CD4-positive, alpha-beta T cell treated with Interleukin-4 for 4 hours (primary cell): Measurements from ENCODE around the gene CHRM4.

Experiments used
- DNase-seq: peaks from one replicate; pipeline ENCODE4 v3.0.0-alpha.2; 2020

The CHRM4 gene

GRCh38 chr11:46391578-46392420 is at the start of gene CHRM4:
CHRM4 (minus strand) TSS chr11:46391776; CDS start chr11:46386557, 5,219 bp downstream.
- no peak for DNase-seq

- no peak for DNase-seq
Measured at GRCh38 chr11:46438211-46438610, 46.6 kb upstream of the CHRM4 start.

- DNase-seq = no peak
Measured at GRCh38 chr11:46437122-46437689, 45.6 kb upstream of the CHRM4 start.

- no peak for DNase-seq
Measured at GRCh38 chr11:46436113-46436512, 44.5 kb upstream of the CHRM4 start.

- no peak for DNase-seq
Measured at GRCh38 chr11:46435679-46436078, 44.1 kb upstream of the CHRM4 start.

- DNase-seq = no peak
Measured at GRCh38 chr11:46431211-46431610, 39.6 kb upstream of the CHRM4 start.

GRCh38 chr11:46429717-46430116 is 38.1 kb upstream of the CHRM4 start:
- DNase-seq = no peak

GRCh38 chr11:46427364-46427763 is 35.8 kb upstream of the CHRM4 start:
- no peak for DNase-seq

GRCh38 chr11:46426233-46426991 is 34.8 kb upstream of the CHRM4 start:
- DNase-seq = no peak

- no peak for DNase-seq
Measured at GRCh38 chr11:46422588-46422987, 31.0 kb upstream of the CHRM4 start.

- no peak for DNase-seq
Measured at GRCh38 chr11:46421257-46421880, 29.8 kb upstream of the CHRM4 start.

- DNase-seq = no peak
Measured at GRCh38 chr11:46420513-46420912, 28.9 kb upstream of the CHRM4 start.

GRCh38 chr11:46418751-46419150 is 27.2 kb upstream of the CHRM4 start:
- no peak for DNase-seq

- DNase-seq = no peak
Measured at GRCh38 chr11:46417711-46418110, 26.1 kb upstream of the CHRM4 start.

- DNase-seq = no peak
Measured at GRCh38 chr11:46414879-46415278, 23.3 kb upstream of the CHRM4 start.

GRCh38 chr11:46414466-46414796 is 22.9 kb upstream of the CHRM4 start:
- DNase-seq = no peak

- no peak for DNase-seq
Measured at GRCh38 chr11:46413760-46414465, 22.3 kb upstream of the CHRM4 start.

GRCh38 chr11:46410021-46410420 is 18.4 kb upstream of the CHRM4 start:
- DNase-seq = no peak

- no peak for DNase-seq
Measured at GRCh38 chr11:46408407-46408986, 16.9 kb upstream of the CHRM4 start.

- no peak for DNase-seq
Measured at GRCh38 chr11:46407635-46408034, 16.1 kb upstream of the CHRM4 start.

- no peak for DNase-seq
Measured at GRCh38 chr11:46404476-46405017, 13.0 kb upstream of the CHRM4 start.
